Stimulated activated CD8-positive, alpha-beta memory T cell treated with anti-CD3 and anti-CD28 coated beads, Interleukin-7, amount 100 ng/mL, for 24 hours (primary cell): ENCODE measurements around the gene PCDHB2.
"Not testable (repeated sequence)": the region's sequence is repeated elsewhere in the genome, so short reads cannot be mapped to it uniquely, and the experiment has no call there.

Source experiments
- DNase-seq: peaks from one replicate; pipeline ENCODE4 v3.0.0-alpha.2; 2020; ENCODE audit warnings: low read depth

Gene PCDHB2

DNA sequence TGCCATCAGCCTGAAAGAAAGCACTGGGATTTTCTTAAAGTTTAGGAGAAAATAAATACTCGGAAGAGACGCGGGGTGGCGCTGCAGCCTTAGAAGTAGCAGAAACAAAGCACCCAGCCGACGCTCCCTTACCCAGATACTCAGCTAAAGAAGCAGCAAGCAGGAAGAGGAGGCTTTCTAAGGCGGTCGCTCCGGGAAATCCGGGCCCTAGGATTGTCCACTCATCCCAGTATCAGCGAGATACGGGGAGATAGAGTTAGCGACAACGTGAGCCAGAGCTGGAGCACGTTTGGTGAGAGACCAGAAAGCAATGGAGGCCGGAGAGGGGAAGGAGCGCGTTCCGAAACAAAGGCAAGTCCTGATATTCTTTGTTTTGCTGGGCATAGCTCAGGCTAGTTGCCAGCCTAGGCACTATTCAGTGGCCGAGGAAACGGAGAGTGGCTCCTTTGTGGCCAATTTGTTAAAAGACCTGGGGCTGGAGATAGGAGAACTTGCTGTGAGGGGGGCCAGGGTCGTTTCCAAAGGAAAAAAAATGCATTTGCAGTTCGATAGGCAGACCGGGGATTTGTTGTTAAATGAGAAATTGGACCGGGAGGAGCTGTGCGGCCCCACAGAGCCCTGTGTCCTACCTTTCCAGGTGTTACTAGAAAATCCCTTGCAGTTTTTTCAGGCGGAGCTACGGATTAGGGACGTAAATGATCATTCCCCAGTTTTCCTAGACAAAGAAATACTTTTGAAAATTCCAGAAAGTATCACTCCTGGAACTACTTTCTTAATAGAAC is at the start of gene PCDHB2:
Gene PCDHB2, plus strand, starts transcription at position 135 of the 782 bp plus-strand sequence. Its CDS starts 176 bp downstream, at position 311.
- no peak for DNase-seq

- DNase-seq: no peak
Measured at GRCh38 chr5:141050622-141051520, 43.5 kb upstream of the PCDHB2 start, which contains the start of gene PCDHB1. PCDHB1 (plus strand) TSS chr5:141051374; CDS start chr5:141051471, 97 bp downstream.

- DNase-seq: no peak
Measured at GRCh38 chr5:141051521-141051866, 42.9 kb upstream of the PCDHB2 start.

GRCh38 chr5:141077826-141078225 is 16.6 kb upstream of the PCDHB2 start:
- DNase-seq: no peak

GRCh38 chr5:141082228-141082627 is 12.2 kb upstream of the PCDHB2 start:
- DNase-seq: no peak

GRCh38 chr5:141084487-141084989 is 9.9 kb upstream of the PCDHB2 start:
- no peak for DNase-seq

DNA sequence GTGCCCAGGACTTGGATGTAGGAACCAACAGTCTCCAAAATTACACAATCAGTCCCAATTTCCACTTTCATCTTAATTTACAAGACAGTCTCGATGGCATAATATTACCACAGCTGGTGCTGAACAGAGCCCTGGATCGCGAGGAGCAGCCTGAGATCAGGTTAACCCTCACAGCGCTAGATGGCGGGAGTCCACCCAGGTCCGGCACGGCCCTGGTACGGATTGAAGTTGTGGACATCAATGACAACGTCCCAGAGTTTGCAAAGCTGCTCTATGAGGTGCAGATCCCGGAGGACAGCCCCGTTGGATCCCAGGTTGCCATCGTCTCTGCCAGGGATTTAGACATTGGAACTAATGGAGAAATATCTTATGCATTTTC is 837 bp downstream of the PCDHB2 start:
- no peak for DNase-seq

DNA sequence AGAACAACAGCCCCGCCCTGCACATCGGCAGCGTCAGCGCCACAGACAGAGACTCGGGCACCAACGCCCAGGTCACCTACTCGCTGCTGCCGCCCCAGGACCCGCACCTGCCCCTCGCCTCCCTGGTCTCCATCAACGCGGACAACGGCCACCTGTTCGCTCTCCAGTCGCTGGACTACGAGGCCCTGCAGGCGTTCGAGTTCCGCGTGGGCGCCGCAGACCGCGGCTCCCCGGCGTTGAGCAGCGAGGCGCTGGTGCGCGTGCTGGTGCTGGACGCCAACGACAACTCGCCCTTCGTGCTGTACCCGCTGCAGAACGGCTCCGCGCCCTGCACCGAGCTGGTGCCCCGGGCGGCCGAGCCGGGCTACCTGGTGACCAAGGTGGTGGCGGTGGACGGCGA is 1.8 kb downstream of the PCDHB2 start:
- not testable (repeated sequence) for DNase-seq

- DNase-seq: not testable (repeated sequence)
Measured at GRCh38 chr5:141096586-141096985, 2.2 kb downstream of the PCDHB2 start.

- DNase-seq: no peak
Measured at GRCh38 chr5:141100243-141100805, 5.9 kb downstream of the PCDHB2 start, which contains the start of gene PCDHB3. PCDHB3 (plus strand) TSS chr5:141100473; CDS start chr5:141100650, 177 bp downstream.

- no peak for DNase-seq
Measured at GRCh38 chr5:141101059-141101458, 6.6 kb downstream of the PCDHB2 start.

GRCh38 chr5:141102070-141102469 is 7.7 kb downstream of the PCDHB2 start:
- not testable (repeated sequence) for DNase-seq

- not testable (repeated sequence) for DNase-seq
Measured at GRCh38 chr5:141102471-141102870, 8.1 kb downstream of the PCDHB2 start.

GRCh38 chr5:141105350-141105749 is 10.9 kb downstream of the PCDHB2 start:
- no peak for DNase-seq

- no peak for DNase-seq
Measured at GRCh38 chr5:141119250-141119649, 24.8 kb downstream of the PCDHB2 start.

DNA sequence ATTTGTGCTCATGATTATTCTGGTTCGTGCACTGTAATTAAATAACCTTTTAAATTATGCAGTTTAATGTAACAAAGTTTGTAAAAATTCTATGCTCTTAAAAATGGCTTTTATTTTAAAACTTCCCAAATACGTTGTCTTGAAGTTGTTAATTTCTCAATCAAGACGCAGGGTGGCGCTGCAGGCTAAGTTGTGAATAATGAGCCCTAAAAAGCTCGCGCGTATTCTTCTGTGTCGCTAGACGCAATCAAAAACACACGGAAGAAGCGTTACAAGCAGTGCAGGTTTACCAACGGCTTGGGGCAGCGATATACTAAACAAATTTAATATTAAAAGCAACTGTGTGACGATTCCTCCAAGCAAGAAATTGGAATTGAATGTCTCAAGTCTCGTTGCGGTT is 27.1 kb downstream of the PCDHB2 start, which contains the start of gene PCDHB4:
Gene PCDHB4, plus strand, starts transcription at position 256 of the 400 bp plus-strand sequence. CDS start 181 bp downstream, outside the sequence.
- no peak for DNase-seq

GRCh38 chr5:141121985-141122384 is 27.6 kb downstream of the PCDHB2 start:
- no peak for DNase-seq

DNA sequence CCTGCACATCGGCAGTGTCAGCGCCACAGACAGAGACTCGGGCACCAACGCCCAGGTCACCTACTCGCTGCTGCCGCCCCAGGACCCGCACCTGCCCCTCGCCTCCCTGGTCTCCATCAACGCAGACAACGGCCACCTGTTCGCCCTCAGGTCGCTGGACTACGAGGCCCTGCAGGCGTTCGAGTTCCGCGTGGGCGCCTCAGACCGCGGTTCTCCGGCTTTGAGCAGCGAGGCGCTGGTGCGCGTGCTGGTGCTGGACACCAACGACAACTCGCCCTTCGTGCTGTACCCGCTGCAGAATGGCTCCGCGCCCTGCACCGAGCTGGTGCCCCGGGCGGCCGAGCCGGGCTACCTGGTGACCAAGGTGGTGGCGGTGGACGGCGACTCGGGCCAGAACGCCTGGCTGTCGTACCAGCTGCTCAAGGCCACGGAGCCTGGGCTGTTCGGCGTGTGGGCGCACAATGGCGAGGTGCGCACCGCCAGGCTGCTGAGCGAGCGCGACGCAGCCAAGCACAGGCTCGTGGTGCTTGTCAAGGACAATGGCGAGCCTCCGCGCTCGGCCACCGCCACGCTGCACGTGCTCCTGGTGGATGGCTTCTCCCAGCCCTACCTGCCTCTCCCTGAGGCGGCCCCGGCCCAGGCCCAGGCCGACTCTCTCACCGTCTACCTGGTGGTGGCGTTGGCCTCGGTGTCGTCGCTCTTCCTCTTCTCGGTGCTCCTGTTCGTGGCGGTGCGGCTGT is 29.2 kb downstream of the PCDHB2 start:
- not testable (repeated sequence) for DNase-seq

DNA sequence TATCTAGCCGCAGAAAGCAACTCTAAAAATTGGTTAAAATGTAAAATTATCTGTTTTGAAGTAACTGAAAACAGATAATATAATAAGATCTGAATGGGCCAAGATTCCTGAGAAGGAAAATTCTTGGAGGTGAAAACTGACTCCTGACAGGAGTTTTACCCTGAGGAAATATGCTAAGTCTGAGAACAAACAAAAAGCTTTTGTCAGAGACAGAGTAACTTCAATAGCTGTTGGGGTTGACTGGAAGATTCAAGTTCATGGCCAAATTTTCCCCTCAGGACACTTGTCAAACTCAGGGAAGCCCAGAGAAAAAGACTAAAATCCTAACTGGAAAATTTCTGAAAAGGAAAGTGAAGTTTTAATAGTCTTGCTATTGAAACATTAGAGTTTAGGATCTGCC is 32.9 kb downstream of the PCDHB2 start:
- no peak for DNase-seq

GRCh38 chr5:141135030-141135717 is 40.8 kb downstream of the PCDHB2 start, which contains the start of gene PCDHB5:
PCDHB5 (plus strand) TSS chr5:141135206; CDS start chr5:141135435, 229 bp downstream.
- no peak for DNase-seq
